HG02852 (cell line): ENCODE measurements around the gene PHETA1.
"Not testable (repeated sequence)": the region's sequence is repeated elsewhere in the genome, so short reads cannot be mapped to it uniquely, and the experiment has no call there.

Experiments
- ATAC-seq: cut with Tn5 transposase; IDR thresholded peaks from one replicate; pipeline ENCODE4 v1.9.1; 2021; ENCODE audit warnings: mild to moderate bottlenecking, moderate library complexity; ENCODE audit not compliant: unreplicated experiment

The PHETA1 gene

GRCh38 chr12:111352296-111352993 lies 16.4 kb downstream of the PHETA1 start:
- ATAC-seq = no peak

DNA sequence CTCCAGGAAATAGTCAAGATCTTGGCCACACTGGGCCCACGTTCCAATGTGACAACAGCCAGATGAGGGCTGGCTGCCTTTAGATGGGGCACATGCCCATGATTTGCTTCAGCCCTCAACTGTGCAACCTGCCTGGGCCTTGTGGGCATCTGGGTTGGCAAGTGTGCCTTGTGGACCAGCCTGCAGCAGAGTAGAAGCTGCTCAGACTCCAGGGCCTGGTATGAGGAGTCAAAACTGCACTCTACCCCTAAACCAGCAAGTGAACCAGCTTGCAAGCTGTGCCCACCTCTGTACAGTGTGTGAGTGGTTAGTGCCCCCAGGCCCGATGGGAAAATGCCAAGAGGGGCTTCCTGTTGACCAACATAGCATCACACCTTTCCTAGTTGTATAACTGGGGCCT lies 17.9 kb downstream of the PHETA1 start:
- no peak for ATAC-seq

GRCh38 chr12:111349748-111350520 lies 19.0 kb downstream of the PHETA1 start:
- ATAC-seq = no peak

DNA sequence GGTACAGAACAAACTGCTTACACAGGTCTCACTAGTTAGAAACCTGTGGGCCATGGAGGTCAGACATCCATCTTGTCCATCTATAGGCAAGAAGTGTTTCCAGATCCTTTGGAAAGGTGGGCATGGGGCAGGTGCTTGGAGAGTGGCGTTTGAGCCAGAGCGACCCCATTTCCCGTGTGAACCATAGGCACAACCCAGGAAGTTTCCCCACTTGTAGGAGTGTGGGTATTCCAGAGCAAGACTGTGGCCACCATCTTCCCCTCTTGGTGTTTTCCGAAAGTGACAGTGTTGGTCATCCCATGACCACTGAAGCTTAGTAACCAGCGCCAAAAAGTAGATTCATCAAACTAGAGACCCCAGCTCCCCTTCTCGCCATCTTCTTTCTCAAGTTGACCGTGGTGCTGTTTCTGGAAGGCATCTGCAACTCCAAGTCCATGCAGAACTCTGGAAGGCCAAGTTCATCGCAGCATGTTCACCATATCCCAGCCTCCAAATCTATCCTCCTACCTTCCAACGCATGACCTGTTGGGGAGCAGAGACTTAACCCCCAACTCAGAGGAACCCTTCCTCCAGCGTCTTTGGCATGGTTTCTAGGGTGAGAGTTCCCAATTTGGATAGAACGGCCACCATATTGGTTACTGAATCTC lies 19.7 kb downstream of the PHETA1 start:
- no peak for ATAC-seq

DNA sequence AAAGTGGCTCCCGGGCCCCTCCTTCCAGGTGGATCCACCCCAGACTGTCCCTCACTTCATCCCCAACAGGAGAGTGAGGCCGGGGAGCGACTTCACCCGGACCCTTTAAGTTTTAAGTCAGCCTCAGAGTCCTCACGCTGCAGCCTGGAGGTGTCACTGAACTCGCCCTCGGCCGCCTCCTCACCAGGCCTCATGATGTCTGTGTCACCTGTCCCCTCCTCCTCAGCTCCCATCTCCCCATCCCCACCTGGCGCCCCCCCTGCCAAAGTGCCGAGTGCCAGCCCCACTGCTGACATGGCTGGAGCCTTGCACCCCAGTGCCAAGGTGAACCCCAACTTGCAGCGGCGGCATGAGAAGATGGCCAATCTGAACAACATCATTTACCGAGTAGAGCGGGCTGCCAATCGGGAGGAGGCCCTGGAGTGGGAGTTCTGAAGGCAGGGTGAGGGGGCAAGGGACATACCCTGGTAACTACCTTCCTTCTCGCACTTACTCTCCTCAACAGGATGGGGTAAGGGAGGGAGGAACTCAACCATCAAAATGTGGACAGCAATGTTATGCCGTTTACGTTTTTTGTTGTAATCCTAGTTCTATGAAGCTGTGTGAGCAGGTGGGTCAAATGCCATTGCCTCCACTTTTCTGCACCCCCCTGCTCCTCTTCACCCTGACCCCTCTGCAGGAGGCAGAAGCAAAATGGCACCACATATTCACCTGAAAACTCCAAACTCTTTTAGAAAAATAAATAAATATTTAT lies 20.8 kb downstream of the PHETA1 start:
- no peak for ATAC-seq

GRCh38 chr12:111344254-111344875 lies 24.5 kb downstream of the PHETA1 start:
- ATAC-seq = no peak

GRCh38 chr12:111343181-111343580 lies 25.7 kb downstream of the PHETA1 start:
- ATAC-seq = no peak

DNA sequence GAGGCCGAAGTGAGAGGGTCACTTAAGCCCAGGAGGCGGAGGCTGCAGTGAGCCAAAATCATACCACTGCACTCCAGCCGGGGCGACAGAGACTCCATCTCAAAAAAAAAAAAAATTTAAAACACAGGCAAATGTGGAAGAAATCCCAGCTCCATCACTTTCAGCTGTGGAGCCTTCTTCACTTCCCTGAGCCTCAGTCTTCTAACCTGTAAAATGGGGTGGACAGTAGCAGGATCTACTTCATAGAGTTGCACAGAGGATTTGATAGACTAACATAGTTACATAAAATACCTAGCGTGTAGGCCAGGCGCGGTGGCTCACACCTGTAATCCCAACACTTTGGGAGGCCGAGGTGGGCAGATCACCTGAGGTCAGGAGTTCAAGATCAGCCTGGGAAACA lies 26.5 kb downstream of the PHETA1 start:
- no peak for ATAC-seq

- no peak for ATAC-seq
Measured at GRCh38 chr12:111341426-111342065, 27.3 kb downstream of the PHETA1 start.

- ATAC-seq = not testable (repeated sequence)
Measured at GRCh38 chr12:111340680-111341079, 28.2 kb downstream of the PHETA1 start.

DNA sequence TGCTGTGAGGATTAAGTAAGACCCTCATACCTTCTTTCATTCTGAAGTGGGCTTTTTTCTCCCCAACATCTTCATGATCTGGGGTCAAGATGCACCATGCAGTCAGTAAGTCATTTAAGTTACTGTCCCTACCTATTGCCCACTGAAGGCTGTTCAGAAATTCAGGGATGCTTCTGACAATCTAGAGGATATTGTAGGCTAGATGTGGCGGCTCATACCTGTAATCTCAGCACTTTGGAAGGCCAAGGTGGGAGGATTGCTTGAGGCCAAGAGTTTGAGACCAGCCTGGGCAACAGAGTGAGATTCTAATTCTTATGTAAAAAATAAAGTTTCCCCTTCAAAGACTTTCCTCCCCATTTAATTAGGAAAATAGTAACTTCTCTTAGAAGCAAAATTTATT lies 28.7 kb downstream of the PHETA1 start:
- ATAC-seq = no peak

DNA sequence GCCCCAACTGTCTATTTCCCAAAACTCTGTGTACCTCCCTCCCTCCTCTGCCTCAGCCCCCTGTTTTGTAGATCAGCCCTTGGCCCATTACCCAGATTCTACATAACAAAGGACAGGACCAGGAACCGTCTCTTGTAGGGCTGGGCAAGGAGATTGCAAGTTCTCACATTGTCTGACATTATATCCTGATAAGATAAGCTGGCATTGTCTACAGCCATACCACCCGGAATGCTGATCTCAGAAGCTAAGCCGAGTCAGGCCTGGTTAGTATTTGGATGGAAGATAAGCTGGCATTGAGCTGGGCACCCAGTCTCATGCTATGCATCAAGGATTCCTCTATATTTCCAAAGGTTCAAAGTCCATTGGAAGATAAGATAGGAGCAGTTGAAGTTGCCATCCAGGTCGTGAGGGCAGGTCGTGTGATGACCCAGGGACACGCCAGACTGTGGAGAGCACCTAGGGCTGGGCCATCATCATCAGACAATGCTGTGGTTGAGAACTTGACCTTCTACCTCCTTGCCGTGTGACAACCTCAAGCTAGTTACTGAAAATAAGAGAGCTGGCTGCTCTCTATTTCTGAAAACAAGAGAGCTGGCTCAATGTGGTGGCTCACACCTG lies 29.5 kb downstream of the PHETA1 start:
- no peak for ATAC-seq

DNA sequence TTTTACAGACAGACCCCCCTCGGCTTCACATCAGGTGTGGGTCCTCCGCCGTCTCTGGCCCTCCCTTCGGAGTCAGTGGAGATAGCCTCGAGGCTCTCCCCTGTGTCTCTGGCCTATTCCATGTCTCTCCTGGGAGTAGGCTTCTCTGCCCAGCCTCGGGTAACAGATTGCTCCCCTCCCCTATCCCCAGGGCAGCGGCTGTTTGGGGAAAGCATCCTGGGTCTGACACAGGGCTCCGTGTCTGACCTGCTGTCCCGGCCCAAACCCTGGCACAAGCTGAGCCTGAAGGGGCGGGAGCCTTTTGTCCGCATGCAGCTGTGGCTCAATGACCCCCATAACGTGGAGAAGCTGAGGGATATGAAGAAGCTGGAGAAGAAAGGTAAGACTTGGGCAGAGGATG lies 30.8 kb downstream of the PHETA1 start:
- no peak for ATAC-seq

GRCh38 chr12:111337371-111337770 lies 31.5 kb downstream of the PHETA1 start:
- no peak for ATAC-seq

DNA sequence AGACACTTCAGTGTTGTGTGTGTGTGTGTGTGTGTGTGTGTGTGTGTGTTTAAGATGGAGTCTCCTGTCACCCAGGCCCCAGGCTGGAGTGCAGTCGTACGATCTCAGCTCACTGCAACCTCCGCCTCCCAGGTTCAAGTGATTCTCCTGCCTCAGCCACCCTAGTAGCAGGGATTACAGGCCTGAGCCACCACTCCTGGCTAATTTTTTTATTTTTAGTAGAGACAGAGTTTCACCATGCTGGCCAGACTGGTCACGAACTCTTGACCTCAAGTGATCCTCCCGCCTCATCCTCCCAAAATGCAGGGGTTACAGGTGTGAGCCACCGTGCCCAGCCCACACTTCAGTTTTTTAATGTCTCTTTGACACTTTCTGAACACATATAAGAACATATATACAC lies 32.5 kb downstream of the PHETA1 start:
- not testable (repeated sequence) for ATAC-seq

GRCh38 chr12:111335811-111336210 lies 33.1 kb downstream of the PHETA1 start:
- ATAC-seq = no peak

DNA sequence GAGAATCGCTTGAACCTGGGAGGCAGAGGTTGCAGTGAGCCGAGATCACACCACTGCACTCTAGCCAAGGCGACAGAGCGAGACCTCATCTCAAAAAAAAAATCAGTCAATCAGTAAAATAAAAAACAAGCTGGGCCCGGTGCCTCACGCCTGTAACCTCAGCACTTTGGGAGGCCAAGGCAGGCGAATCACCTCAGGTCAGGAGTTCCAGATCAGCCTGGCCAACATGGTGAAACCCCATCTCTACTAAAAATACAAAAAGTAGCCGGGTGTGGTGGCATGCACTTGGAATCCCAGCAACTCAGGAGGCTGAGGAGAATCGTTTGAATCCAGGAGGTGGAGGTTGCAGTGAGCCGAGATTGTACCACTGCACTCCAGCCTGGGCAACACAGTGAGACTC lies 33.6 kb downstream of the PHETA1 start:
- not testable (repeated sequence) for ATAC-seq

GRCh38 chr12:111334393-111334915 lies 34.4 kb downstream of the PHETA1 start:
- ATAC-seq = no peak
